NOMO-1 treated with dmso at 0.1 percent for 144 hours (cell line): ENCODE results near the gene RASSF6.
"Not testable (repeated sequence)": the region's sequence is repeated elsewhere in the genome, so short reads cannot be mapped to it uniquely, and the experiment has no call there.

Source experiments
- DNase-seq: peaks from one replicate; lab custom pipeline; 2025; ENCODE audit not compliant: unreplicated experiment; lab: John Stamatoyannopoulos, UW

The RASSF6 gene

GRCh38 chr4:73583666-73584065 is 36.6 kb downstream of the RASSF6 start:
- no peak for DNase-seq

DNA sequence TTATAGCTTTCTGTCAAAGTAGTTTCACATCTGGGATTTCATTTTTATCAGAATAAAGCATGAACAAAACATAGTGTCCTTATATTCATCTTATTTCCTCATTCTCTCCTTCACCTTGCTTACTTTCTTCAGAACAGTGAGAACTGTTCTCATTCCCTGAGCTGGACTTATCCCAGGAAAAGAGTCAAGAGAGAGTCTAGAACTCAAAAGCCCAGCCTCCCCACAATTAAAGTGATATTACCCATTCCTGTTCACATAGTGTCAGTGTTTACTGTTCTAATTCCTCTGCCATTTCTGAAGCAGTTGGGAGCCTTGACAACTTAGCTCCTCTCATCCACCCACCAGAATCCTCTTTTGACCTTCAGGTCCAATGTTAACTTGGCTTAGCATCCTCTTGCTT is 42.9 kb downstream of the RASSF6 start:
- DNase-seq, result no peak

GRCh38 chr4:73576381-73576780 is 43.9 kb downstream of the RASSF6 start:
- peak; percentile 47 for DNase-seq

GRCh38 chr4:73575660-73576059 is 44.6 kb downstream of the RASSF6 start:
- DNase-seq, result no peak

- DNase-seq, result peak; percentile 22
These were observed 46.3 kb downstream of the RASSF6 start for GRCh38 chr4:73573794-73574528.

GRCh38 chr4:73550865-73551264 is 69.4 kb downstream of the RASSF6 start:
- DNase-seq, result not testable (repeated sequence)

GRCh38 chr4:73544620-73545019 is 75.6 kb downstream of the RASSF6 start:
- DNase-seq, result no peak

DNA sequence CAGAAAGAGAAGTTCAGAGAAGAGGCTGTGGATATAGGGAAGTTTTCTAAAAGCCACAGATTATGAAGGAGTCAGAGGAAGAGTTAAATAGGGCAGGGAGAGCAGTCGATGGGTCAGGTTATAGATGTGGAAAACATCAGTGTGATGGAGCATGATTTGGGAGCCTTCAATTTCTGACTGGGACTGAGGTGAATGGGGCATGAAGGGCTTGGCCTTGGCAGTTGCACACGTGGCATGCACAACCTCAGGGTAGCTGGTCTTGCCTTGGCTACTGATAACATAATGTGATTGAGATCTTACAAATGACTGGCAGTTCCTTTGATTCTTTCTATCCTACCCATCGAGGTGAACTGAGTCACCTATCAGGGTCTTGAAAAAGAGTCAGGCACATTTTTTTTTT is 79.0 kb downstream of the RASSF6 start:
- no peak for DNase-seq

DNA sequence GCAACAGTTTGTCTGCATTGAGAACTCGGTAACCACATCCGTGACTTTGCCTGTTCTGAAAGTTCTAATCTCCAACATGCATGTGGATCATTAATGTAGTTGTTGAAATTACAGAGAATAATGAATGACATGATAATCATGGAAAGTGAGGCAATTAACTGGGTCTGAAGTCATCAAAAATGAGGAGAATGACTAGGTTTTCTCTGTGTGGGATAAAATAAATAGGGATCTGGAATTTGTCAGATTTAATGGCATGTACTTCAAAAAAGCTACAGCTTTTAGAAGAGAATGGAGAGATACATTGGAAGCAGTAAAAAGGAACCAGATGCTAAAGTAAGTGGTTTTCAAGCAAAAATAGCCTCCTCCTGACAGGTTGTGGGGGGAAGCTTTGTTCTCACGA is 79.4 kb downstream of the RASSF6 start:
- DNase-seq, result no peak

DNA sequence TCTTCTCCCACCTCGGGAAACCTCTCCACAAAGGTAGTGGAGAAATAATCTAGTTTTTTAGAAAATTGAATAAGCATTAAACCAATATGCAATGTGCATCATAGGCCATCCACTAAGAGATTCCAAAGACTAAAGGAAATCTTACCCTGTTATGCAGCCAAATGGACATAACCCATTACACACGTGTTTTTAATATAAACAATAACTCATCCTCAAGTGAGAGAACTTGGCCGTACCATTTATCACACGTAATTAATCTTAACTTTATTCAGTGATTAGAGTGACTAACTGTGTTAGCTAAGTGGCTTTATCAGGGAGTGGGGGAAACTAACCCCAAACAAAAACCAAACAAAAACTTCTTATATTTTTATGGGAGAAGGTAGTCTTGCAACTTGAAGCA is 80.8 kb downstream of the RASSF6 start:
- DNase-seq, result no peak

- DNase-seq, result no peak
These were observed 82.1 kb downstream of the RASSF6 start for GRCh38 chr4:73538162-73538561.

DNA sequence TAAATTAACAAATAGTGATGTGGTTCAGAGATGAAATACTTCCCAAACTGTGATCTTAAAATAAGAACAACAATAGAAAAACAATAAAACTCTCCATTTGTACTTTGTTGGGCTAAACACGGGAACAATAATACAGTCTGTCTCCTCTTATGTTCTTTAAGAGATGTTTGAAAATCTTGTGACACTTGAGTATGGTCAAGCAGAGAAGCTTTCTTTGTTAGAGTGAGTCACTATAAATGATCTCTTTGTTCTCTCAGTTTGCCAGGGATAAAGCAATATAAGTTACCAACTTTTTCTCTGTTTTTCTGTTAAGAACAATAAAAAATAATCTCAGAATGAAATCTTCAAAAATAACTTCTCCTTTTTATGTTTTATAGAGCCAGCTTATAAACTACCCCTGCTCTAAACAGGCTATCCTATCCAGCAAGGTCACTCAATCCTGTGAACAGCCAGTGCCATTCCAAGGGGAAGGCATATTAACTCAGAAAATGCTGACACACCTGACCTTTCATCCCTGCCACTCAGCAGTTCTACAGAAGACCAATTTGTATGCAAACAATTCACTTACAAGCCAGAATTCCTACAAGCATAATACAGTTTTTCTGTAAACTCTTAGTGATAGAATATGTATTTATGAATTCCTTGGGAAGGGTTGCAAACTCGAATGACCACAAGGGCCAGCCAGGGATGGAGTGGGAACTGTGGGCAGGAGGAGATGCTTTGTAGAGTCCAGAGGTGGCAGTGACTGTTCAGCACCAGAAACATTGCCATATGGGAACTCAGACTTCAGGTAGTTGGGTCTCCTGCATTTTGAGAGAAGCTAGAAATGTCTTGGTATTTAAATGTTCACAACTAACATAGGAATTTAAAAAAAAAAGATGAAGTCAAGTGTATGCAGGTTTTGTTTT is 86.5 kb downstream of the RASSF6 start:
- no peak for DNase-seq

- DNase-seq, result no peak
These were observed 92.1 kb downstream of the RASSF6 start for GRCh38 chr4:73528171-73528570.

- DNase-seq, result no peak
These were observed 93.0 kb downstream of the RASSF6 start for GRCh38 chr4:73527196-73527595.

- no peak for DNase-seq
These were observed 94.6 kb downstream of the RASSF6 start for GRCh38 chr4:73525611-73526010.

DNA sequence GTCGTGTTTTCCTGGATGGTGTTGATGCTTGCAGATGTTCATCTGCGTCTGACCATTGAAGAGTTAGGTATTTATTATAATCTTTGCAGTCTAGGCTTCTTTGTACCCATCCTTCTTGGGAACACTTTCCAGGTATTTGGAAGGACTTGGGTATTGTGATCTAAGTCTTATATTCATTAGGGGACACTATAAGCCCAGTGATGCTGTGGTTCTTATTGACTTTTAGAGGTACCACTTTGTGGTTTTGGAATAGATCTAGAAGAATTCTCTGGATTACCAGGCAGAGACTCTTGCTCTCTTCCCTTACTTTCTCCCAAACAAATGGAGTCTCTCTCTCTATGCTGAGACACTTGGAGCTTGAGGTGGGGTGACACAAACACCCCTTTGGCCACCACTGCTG is 97.1 kb downstream of the RASSF6 start:
- DNase-seq, result no peak
